ENCODE measurements around the gene TFEC. TPM values are rescaled to one million over a fixed set of nuclear protein-coding genes. Genes with fewer than 3 reads are reported as not detected.
A peak's percentile ranks its signal among the peaks of the same experiment; 100 is the strongest.

Gene TFEC
- total RNA-seq, 1 experiment from 2014 or later = 0.12 TPM

DNA sequence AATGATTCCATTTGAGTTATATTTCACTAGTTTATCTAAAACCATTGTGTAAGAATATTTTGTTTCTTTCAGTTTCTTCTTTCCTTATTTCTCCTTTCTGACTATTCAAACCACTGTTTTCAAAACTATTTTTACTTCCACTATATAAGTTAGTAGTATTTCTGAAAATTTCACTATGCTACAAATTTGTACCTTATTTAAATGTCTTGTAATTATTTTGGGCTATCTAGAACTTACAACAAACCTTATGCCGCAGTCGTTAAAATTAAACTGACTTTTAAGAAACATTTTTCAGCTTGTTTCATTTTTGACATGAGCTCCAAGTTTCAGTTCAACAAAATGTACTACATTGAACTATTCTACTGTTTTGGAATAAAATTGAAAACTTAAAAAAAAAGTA, 1.8 kb downstream of the TFEC start:
- POLR2A ChIA-PET = no interaction called here

DNA sequence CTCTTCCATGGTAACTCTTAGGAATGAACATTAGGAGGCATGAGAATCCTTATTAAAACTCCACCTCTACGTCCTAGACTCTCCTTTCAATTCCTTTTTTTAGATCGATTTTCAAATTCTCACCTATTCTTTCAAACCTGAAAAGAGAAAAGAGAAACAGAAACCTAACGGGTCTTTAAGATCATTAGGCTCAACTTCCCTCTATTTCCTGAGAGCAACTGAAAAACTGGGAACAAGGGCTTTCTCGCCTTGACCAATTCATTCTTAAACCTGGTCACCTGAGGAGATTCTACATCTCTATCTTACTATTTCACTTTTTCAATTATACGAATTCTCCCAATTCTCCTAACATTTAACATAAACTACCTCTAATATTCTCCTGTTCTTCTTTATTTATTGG, 2.8 kb downstream of the TFEC start:
- no peak overlapping the region for H3K9ac ChIP-seq (ENCODE audit: low read length)
- H3K4me2 ChIP-seq (ENCODE audit: low read length) = no peak overlapping the region
- ChIA-PET RAD21 (ENCODE audit: low non-redundant PET in 1 of 2, low total read pairs in 2 of 2, uncharacterized antibody in 2 of 2, unreplicated experiment in 2 of 2) (no interaction called here), POLR2A (no interaction called here), CTCF (no interaction called here)
- ATAC-seq = no peak
- H3K9me3 ChIP-seq (ENCODE audit: control insufficient read depth in 1 of 2, insufficient read depth in 1 of 2, low read depth in 1 of 2, low read length in 2 of 2) = no peaks in the 10 kb centered on the region
- no peaks in the 10 kb centered on the region for H3K79me2 ChIP-seq (ENCODE audit: insufficient read depth, low read length)
- H3K4me1 ChIP-seq (ENCODE audit: control insufficient read depth in 1 of 2, insufficient read depth in 2 of 2, low read length in 2 of 2) = no peaks in the 10 kb centered on the region
- DNase-seq (ENCODE audit: low read depth, low spot score) = no peak
- BruUV-seq (replicated peaks) = no TSS peak
- no peaks in the 10 kb centered on the region for H4K20me1 ChIP-seq (ENCODE audit: insufficient read depth)
- H2AFZ ChIP-seq (ENCODE audit: low read depth, low read length, poor library complexity, severe bottlenecking) = no peak overlapping the region
- TF ChIP-seq, protein P1, sequence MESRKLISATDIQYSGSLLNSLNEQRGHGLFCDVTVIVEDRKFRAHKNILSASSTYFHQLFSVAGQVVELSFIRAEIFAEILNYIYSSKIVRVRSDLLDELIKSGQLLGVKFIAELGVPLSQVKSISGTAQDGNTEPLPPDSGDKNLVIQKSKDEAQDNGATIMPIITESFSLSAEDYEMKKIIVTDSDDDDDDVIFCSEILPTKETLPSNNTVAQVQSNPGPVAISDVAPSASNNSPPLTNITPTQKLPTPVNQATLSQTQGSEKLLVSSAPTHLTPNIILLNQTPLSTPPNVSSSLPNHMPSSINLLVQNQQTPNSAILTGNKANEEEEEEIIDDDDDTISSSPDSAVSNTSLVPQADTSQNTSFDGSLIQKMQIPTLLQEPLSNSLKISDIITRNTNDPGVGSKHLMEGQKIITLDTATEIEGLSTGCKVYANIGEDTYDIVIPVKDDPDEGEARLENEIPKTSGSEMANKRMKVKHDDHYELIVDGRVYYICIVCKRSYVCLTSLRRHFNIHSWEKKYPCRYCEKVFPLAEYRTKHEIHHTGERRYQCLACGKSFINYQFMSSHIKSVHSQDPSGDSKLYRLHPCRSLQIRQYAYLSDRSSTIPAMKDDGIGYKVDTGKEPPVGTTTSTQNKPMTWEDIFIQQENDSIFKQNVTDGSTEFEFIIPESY (IDR thresholded peaks at IDR 0.05; ENCODE audit: extremely low read depth, insufficient replicate concordance, low read length) = no peak
- TF ChIP-seq YY1 (IDR thresholded peaks at IDR 0.05; ENCODE audit: extremely low read depth, insufficient replicate concordance, low read depth, low read length) = no peak
- no peak for TF ChIP-seq POLR2A (IDR thresholded peaks at IDR 0.05; ENCODE audit: borderline replicate concordance, extremely low read depth, insufficient read depth, insufficient read length)
- H3K36me3 ChIP-seq (ENCODE audit: control insufficient read depth in 1 of 2, insufficient read depth in 2 of 2, low read length in 2 of 2) = no peaks in the 10 kb centered on the region
- intact Hi-C loops (cut with micrococcal nuclease) = no loop called here
- H3K27ac ChIP-seq (ENCODE audit: low read depth, low read length) = no peak overlapping the region
- H3K9me2 ChIP-seq (ENCODE audit: insufficient read depth) = no peaks in the 10 kb centered on the region
- H3K4me3 ChIP-seq (replicated peaks in 1 of 2; ENCODE audit: low read depth in 1 of 2, low read length in 2 of 2) = no peak overlapping the region
- no peaks in the 10 kb centered on the region for H3K27me3 ChIP-seq (ENCODE audit: insufficient read depth, low read length)

More for the DNA sequence above, 1.8 kb downstream of the TFEC start:
- H3K9ac ChIP-seq (ENCODE audit: low read length) = no peak overlapping the region
- H4K20me1 ChIP-seq (ENCODE audit: insufficient read depth) = no peaks in the 10 kb centered on the region
- ChIA-PET CTCF (no interaction called here), RAD21 (ENCODE audit: low non-redundant PET in 1 of 2, low total read pairs in 2 of 2, uncharacterized antibody in 2 of 2, unreplicated experiment in 2 of 2) (no interaction called here)
- no peak overlapping the region for H3K4me2 ChIP-seq (ENCODE audit: low read length)
- DNase-seq (ENCODE audit: low read depth, low spot score) = no peak
- H3K36me3 ChIP-seq (ENCODE audit: control insufficient read depth in 1 of 2, insufficient read depth in 2 of 2, low read length in 2 of 2) = no peaks in the 10 kb centered on the region
- BruUV-seq (replicated peaks) = no TSS peak
- no peak for ATAC-seq
- no peak overlapping the region for H3K4me3 ChIP-seq (replicated peaks in 1 of 2; ENCODE audit: low read depth in 1 of 2, low read length in 2 of 2)
- TF ChIP-seq, protein P2, sequence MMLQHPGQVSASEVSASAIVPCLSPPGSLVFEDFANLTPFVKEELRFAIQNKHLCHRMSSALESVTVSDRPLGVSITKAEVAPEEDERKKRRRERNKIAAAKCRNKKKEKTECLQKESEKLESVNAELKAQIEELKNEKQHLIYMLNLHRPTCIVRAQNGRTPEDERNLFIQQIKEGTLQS (IDR thresholded peaks at IDR 0.05) = no peak
- TF ChIP-seq ZFX (IDR thresholded peaks at IDR 0.05) = no peak
- H3K4me1 ChIP-seq (ENCODE audit: control insufficient read depth in 1 of 2, insufficient read depth in 2 of 2, low read length in 2 of 2) = no peaks in the 10 kb centered on the region
- H3K27ac ChIP-seq (ENCODE audit: low read depth, low read length) = no peak overlapping the region
- no peaks in the 10 kb centered on the region for H3K9me3 ChIP-seq (ENCODE audit: control insufficient read depth in 1 of 2, insufficient read depth in 1 of 2, low read depth in 1 of 2, low read length in 2 of 2)
- peak overlapping the region; percentile 13 for H2AFZ ChIP-seq (ENCODE audit: low read depth, low read length, poor library complexity, severe bottlenecking)
- no peaks in the 10 kb centered on the region for H3K79me2 ChIP-seq (ENCODE audit: insufficient read depth, low read length)
- no peaks in the 10 kb centered on the region for H3K9me2 ChIP-seq (ENCODE audit: insufficient read depth)
- no peaks in the 10 kb centered on the region for H3K27me3 ChIP-seq (ENCODE audit: insufficient read depth, low read length)
- intact Hi-C loops (cut with micrococcal nuclease) = no loop called here

Data from HCT116 (cell line).